Right kidney (tissue), 9 donors: ENCODE results near the gene PATE1.
"Not testable (repeated sequence)": the region's sequence is repeated elsewhere in the genome, so short reads cannot be mapped to it uniquely, and the experiment has no call there.

Experiments
- DNase-seq: peaks from one replicate; pipeline ENCODE4 v3.0.0-alpha.2; 2016
- long read RNA-seq, 8 donors: transcript quantifications; one replicate each; lab custom pipeline, GENCODE V29; 2026

Gene PATE1, protein sequence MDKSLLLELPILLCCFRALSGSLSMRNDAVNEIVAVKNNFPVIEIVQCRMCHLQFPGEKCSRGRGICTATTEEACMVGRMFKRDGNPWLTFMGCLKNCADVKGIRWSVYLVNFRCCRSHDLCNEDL
- long read RNA-seq, donor 1 = 0 reads
- long read RNA-seq, donor 2 = 0 reads
- long read RNA-seq, donor 3 = 0 reads
- long read RNA-seq, donor 4 = 0 reads
- long read RNA-seq, donor 5 = 0 reads
- long read RNA-seq, donor 6 = 0 reads
- long read RNA-seq, donor 7 = 0 reads
- long read RNA-seq, donor 8 = 0 reads

DNA sequence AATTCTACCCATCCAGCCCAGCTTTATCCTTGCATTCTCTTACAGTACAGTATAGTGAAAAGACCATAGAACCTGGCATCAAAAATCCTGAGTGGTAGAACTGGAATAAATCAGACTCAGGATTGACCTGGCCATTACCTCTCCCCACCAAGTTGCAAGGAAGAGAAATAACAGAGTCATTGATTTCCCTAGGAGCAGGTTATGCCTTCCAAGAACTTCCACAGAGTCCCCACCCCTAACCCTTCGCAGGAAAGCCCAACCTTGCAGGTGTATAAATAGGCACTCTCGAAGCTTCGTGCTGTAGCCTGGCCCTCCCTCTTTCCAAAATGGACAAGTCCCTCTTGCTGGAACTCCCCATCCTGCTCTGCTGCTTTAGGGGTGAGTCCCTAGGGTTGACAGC, at the start of gene PATE1:
TSS of gene PATE1 (plus strand) at position 301 of the 400 bp plus-strand sequence. CDS start at position 327, 26 bp downstream.
- DNase-seq = no peak

DNA sequence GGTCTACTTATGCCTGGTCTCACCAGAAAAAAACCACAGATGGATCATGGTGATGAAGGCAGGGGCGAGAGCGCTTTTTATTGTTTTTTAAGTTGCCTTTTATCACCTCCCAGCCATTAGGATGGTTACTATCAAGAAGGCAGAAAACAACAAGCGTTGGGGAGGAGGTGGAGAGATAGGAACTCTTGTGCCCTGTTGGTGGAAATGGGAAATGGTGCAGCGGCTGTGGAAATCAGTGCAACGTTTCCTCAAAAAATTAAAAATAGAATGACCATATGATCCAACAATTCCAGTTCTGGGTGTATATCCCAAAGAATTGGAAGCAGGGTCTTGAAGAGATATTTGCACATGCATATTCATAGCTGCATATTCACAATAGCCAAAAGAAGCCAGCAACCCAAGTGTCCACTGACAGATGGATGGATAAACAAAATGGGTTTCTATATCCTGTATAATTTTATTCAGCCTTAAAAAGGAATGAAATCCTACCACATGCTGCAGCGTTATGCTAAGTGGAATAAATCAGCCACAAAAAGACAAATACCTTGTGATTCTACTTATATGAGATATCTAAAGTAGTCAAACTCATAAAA, 45.0 kb upstream of the PATE1 start:
- no peak for DNase-seq

DNA sequence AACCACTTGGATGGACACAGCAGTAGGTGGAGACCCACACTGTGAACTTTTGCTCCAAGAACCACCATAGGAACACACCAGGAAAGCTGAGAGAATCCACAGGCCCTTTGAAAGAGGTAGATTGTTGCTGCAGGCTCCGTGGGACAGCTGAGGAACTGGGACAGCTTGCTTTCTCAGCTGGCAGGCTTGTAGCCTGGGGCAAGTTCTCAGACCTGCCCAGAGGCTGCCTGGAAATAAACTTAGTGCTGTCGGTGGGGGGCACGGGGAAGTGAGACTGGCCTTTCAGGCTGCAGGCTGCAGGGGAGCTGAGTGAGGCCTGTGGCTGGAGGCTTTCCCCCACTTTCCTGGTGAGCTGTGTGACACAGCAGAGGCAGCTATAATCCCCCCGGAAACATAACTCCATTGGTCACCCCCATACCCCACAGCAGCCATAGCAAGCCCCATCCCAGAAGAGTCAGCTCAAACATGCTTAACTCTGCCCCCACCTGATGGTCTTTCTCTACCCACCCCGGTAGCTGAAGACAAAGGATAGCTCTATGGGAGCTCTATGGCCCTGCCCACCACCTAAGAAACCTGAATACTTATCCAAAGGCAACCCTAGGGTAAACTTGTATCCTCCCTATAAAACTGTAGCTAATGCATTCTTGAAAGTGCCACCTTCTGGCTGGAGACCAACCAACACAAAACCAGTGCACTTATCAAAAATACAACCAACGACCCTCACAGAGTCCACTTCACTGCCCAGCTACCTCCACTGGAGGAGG, 44.0 kb upstream of the PATE1 start:
- DNase-seq = no peak

DNA sequence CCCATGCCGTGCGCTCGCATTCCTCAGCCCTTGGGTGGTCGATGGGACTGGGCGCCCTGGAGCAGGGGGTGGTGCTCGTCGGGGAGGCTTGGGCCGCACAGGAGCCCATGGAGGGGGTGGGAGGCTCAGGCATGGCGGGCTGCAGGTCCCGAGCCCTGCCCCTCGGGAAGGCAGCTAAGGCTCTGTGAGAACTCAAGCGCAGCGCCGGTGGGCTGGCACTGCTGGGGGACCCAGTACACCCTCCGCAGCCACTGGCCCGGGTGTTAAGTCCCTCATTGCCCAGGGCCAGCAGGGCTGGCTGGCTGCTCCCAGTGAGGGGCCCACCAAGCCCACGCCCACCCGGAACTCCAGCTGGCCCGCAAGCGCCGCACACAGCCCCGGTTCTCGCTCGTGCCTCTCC, 41.4 kb upstream of the PATE1 start:
- not testable (repeated sequence) for DNase-seq

DNA sequence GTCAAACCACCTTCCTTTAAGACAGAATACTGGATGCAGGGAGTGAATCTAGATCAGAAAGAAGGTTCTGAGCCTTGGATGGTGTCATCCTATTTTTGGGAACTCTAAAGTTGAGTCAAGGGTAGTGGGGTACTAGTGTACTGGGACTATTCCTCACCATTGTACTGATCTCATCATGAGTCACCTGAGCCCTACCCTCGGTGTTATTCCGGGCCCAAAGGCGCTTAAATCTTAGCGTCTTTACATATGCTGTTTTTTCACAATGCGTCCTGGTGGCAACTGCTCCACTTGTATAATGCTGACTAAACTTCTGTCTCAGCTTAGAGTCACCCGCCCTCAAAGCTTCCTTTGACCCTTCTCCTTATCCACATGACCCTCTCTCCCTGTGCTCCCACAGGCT, 25.3 kb upstream of the PATE1 start:
- DNase-seq = no peak

DNA sequence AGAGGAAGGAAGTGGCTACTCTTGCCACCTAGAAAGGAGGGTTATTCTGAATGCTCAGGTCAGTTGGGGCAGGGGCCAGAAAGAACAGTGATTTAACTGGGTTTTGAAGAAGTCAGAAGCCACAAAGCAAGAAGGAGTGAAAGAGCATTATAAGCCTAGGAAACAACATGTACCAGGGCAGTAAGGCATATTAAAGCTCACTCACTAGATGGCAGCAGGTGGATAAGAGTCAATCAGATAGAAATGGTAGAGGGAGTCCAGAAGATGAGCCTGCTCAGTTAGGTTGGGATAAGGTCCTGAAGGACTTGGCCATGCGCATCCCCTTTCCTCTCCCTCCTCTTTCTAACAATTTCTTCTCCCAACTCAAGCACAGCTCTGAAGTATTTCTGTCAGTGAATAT, 22.0 kb upstream of the PATE1 start:
- no peak for DNase-seq

DNA sequence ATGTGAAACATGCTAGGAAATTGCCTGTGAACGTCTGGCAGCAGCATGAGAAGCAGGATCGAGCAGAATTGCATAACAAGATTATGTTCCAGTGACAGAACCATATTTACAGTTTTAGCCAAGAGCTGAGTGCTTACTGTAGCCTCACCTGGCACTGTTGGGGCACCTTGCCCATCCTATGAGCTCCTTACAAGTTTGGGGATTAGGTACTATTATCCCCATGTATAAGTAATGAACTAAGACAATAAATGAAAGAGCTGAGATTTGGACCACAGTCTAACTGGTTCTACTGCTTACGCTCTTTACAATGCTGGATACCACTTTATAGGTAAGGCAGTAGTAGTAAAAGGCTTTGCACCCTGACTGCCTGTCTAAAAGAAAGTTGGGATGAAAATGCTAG, 17.1 kb upstream of the PATE1 start:
- no peak for DNase-seq

DNA sequence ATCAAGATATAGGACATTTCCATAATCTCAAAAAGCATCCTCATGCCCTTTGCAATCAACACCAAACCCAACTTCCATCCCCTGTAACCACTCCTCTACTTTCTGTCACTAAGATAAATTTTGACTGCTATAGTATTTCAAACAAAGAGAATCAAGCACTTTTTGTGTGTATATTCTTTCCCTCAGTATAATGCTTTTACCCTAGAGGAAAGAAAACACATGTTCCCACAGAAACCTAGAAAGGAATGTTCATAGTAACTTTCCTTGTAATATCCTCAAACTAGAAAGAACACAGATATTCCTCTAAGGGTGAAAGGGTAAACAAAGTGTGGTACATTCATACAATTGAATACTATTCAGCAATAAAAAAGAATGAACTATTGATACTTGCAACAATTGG, 5.5 kb upstream of the PATE1 start:
- no peak for DNase-seq

DNA sequence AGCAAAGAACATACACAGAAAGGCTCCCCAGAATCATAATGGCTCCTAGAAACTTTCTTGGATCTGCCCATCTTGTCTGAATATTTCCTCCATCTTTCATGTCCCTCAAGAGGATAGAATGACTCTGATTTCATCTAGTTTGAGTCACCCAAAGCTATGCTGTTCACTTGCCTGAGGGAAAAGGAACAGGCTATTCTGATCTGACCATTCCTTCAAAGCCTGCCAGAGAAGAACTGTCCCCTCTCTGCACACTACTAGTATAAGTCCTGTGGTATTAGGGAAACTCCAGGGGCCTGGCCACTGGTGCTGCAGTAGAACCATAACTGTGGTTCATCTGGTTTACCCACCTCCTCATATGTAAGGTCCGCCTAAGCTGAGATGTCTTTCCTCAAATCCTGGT, 2.4 kb upstream of the PATE1 start:
- no peak for DNase-seq

DNA sequence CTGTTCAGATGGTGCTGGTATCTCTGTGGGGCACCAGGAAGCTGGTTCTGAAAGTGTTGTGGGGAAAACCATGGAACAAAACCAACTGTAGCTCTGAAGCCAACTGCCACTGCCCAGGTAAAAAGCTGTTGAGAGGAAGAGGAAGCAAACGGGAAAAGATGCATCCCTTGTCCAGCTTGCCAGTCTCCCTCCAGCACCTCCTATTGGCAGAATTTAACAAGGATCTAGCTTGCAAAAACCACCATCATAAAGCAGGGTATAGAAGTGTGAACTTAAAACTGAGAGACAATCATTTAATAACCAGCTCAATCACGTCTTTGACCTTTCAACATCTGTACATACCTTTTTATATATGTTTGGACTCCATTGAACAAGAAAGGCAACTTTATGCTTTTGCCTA, 4.5 kb downstream of the PATE1 start:
- no peak for DNase-seq

DNA sequence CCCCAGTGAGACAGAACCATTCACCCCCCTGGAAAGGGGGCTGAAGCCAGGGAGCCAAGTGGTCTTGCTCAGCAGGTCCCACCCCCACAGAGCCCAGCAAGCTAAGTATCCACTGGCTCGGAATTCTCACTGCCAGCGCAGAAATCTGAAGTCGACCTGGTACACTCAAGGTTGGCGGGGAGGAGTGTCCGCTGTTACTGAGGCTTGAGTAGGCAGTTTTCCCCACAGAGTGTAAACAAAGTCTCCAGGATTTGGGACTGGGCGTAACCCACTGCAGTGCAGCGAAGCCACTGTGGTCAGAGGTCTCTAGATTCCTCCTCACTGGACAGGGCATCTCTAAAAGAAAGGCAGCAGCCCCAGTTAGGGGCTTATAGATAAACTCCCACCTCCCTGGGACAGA, 10.0 kb downstream of the PATE1 start:
- DNase-seq = no peak

DNA sequence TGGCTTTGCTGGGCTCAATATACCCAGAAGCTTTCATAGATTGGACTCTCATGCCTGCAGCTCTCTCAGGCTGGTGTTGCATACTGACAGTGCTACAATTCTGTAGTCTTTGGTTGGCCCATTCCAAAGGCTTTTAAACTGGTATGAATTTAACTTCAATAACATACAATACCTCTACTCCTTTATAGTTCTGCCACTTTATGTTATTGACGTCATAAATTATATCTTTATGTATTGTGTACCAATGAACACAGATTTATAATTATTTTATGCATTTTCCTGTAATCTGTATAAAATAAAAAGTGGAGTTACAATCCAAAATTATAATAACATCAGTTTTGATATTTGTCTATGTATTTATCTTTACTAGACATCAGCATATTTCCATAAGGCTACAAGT, 16.4 kb downstream of the PATE1 start:
- DNase-seq = no peak

DNA sequence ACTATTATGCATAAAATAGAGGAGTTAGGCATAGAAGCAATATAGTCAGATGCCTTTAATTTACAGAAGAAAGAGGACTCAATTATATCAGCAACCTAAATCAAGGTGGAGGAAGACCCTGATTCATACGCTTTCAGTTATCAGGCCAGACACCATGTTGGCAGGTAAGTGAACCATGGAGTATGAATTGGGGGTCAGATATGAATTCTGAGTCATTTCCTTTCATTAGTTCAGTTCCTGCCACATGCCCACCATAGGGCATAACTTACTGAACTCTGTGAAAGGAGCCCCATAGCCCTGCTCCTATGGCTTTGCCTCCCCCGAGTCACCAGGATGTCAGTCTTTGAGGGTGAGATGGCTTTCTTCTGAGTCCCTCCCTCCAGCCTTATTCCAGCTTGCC, 17.4 kb downstream of the PATE1 start:
- no peak for DNase-seq

DNA sequence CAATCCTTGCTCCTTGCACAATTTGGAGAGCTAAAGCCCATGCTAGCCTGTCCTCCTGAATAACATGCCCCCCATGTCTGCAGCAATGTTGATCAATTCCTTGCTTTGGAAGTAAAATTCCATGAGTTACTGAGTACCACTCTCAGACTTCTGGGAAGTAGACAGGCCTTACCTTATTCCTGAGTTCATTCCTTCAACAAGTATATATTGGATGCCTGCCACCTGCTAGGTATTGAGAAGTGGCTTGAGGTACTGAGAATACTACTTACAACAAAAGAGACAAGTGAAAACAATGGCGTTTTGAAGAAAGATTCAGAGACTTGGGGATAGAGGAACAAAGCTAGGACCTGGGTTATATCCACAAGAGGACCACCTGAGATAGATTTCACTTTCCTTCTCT, 20.2 kb downstream of the PATE1 start:
- no peak for DNase-seq

DNA sequence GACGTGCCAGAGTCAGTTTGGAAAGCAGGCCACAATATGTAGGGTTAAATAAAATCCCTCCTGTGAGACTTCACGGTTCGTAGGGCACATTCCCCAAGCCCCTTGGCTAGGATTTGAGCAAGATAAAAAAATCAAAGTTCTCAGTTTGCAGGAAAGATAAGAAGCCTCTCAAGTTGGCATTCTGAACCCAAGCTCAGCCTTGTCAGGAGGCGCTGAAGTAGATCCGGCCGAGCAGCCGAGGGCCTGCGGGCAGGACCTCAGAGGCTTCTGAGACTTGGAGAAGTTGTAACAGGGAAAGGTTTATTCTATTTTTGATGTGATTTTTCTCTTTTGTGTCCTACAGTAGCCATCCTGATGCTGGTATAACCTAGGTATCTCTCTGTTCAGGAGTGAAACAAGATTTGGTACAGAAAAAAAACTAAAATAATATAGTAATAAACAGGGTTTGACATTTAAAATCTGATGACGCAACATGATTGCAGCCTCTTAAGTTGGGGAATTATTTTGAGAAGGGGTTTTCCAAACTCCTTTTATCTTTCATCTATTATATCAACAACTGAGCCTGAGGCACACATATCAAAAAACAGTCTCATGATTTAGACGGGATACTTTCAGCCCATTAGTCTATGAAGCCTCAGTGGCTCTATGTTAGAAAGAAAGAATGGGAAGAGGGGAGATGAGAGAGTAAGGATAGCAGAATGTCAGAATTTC, 22.4 kb downstream of the PATE1 start:
- DNase-seq = no peak

DNA sequence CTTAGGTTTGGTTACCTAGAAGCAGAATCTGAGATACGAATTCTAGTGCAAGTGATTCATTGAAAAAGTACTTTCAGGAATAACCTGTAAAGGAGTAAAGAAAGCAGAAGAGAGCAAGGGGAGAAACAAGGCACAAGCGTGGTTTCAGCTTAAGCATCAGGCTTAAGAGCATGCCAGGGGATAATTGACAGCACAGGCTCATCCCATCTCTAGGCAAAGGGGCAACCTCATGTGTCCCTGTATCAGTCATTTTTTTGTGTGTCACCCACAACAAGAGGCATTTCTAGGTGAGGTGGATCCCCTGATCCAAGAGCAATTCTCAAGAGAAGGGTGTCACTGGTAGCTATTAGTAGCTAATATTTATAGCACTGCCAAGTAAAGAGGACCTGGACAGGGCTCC, 24.5 kb downstream of the PATE1 start:
- no peak for DNase-seq

DNA sequence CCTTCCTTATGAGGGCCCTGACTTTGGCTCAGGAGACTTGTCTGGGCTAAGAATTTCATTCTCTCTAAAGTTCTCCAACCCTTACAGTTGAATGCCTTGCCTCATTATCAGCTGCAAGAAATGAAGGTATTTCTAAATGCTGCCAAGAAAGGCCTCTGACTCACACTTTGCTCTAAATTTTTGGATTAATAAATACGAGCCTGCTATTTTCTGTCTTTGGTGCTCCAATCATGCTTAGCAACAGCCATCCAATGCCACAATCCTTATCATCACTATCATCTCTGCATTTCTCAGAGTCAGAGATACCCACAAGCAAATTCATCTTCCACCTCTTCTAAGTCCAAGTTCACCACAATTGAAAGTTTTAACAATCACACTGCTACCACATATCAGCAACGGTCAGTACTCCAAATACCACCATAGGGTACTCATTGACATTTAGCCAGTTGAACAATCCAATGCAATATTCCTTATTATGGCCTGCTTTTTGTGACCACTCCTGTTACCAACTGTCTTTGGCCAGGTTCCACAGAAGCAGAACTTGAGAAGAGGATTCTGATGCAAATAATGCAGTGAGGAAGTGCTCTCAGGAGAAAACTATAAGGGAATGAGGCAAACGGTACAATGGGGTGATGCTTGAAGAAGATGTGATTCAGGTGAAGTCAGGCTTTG, 26.9 kb downstream of the PATE1 start:
- no peak for DNase-seq

DNA sequence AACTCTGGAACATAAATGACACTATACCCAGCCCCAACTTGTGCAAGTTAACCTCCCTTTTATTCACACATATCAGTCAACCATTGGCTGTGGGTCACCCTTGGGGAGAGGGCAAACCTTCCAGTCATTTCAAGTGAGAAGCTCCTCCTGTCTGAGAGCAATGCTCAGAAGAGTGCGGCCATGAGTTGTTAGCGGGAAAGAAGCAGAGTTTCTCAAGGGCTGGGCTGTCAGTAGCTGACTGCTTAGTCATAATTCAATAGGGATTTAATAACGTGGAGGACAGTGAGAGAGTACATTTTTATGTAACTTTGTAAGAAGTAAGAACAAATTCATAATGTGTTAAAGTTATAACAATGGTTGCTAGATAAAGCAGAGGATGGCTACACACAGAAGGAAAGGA, 27.4 kb downstream of the PATE1 start:
- DNase-seq = no peak

DNA sequence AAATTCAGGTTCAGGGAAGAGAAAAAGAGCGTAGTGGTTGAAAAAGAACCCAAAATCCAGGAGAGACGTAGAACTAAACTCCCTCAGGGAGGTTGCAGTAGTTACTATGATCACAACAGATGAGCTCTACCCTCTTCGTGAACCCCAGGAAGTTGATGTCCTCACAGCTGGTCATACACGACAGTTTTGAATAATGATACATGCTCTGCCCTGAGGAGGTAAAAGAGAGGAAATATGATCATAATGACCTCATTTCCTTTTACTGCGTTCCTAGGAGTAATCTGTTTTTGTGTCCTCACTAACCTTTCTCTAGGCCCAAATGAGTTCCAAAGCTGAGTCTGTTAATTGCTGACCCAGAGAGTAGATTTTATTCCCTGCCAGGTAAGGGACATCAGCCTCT, 31.2 kb downstream of the PATE1 start:
- DNase-seq = no peak

DNA sequence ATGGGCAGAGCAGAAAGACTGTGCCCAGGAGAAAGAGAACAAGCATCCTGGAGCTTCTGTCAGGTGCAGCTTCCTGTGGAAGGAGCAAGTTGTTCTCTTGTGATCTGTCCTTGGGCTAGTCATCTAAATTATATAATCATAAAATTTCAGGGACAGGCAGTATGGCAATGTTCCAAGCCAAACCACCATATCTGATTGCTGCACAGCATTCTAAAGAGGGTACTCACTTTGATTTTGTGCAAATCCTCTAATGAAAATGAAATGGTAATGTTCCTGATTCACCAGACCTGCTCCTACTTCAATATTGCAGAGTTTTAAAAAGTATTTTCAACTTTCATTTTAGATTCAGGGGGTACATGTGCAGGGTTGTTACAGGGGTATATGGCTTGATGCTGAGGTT, 32.6 kb downstream of the PATE1 start, which contains the start of gene PATE2:
TSS of gene PATE2 (minus strand) at position 101 of the 400 bp plus-strand sequence. CDS start at position 46, 55 bp downstream.
- no peak for DNase-seq

DNA sequence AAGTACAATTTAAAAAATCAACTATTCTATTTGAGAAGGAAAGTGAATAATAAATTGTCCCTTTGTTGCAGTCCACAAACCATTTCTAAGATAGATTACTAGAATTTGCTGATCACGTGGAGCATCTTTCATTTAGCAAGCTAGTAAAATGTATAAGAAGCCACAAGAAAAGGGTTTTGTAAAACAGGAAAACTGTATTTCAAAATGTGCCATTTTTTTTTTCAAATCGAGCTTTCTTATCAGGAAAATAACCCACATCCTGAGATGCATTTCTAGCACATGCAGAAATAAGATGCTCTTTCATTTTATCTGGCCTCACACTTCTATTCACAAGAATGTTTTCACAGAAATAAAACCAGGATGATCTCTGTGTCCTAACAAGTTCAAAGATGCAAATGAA, 38.6 kb downstream of the PATE1 start:
- no peak for DNase-seq

DNA sequence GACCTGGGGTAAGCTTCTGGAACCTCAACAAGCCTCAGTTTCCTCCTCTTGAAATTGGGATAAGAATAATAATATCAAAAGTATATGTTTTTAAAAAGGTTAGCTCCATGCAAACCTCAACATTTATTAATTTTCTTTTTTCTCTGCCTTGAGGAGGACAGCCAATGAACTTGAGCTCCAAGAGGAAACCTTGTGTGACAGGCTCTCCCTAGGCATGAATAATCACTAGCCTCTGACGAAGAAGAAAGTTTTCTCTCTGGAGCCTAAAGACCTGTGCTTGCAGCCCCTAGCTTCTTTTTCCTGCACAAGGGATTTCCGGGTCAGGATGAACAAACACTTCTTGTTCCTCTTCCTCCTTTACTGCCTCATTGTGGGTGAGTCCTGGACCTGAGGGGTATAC, 41.7 kb downstream of the PATE1 start, which contains the start of gene PATE3:
TSS of gene PATE3 (plus strand) at position 301 of the 400 bp plus-strand sequence. CDS start at position 326, 25 bp downstream.
- no peak for DNase-seq
